ENCODE results near the gene ARHGEF3.

- TF ChIP-seq, protein P1, sequence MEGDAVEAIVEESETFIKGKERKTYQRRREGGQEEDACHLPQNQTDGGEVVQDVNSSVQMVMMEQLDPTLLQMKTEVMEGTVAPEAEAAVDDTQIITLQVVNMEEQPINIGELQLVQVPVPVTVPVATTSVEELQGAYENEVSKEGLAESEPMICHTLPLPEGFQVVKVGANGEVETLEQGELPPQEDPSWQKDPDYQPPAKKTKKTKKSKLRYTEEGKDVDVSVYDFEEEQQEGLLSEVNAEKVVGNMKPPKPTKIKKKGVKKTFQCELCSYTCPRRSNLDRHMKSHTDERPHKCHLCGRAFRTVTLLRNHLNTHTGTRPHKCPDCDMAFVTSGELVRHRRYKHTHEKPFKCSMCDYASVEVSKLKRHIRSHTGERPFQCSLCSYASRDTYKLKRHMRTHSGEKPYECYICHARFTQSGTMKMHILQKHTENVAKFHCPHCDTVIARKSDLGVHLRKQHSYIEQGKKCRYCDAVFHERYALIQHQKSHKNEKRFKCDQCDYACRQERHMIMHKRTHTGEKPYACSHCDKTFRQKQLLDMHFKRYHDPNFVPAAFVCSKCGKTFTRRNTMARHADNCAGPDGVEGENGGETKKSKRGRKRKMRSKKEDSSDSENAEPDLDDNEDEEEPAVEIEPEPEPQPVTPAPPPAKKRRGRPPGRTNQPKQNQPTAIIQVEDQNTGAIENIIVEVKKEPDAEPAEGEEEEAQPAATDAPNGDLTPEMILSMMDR (IDR thresholded peaks at IDR 0.05): no peak
- TF ChIP-seq EZH2 (IDR thresholded peaks at IDR 0.05): no peak
- TF ChIP-seq EZH2phosphoT487 (IDR thresholded peaks at IDR 0.05): no peak
Observed at GRCh38 chr3:56826831-56827722, 25.3 kb upstream of the ARHGEF3 start.

All from neural progenitor cell (in vitro differentiated cells).